Activated CD4-positive, alpha-beta T cell treated with anti-CD3 and anti-CD28 coated beads for 4 hours (primary cell): ENCODE measurements around the gene QRFP.

Experiments used
- DNase-seq, 2 donors: peaks; one replicate each; pipeline ENCODE4 v3.0.0-alpha.2; 2020

The QRFP gene

GRCh38 chr9:130933114-130934046, 36.8 kb upstream of the QRFP start:
- DNase-seq = no peak

- no peak for DNase-seq
These were observed 35.9 kb upstream of the QRFP start for GRCh38 chr9:130932255-130933079.

GRCh38 chr9:130931508-130932254, 35.1 kb upstream of the QRFP start:
- no peak for DNase-seq

GRCh38 chr9:130930804-130931349, 34.3 kb upstream of the QRFP start:
- no peak for DNase-seq

DNA sequence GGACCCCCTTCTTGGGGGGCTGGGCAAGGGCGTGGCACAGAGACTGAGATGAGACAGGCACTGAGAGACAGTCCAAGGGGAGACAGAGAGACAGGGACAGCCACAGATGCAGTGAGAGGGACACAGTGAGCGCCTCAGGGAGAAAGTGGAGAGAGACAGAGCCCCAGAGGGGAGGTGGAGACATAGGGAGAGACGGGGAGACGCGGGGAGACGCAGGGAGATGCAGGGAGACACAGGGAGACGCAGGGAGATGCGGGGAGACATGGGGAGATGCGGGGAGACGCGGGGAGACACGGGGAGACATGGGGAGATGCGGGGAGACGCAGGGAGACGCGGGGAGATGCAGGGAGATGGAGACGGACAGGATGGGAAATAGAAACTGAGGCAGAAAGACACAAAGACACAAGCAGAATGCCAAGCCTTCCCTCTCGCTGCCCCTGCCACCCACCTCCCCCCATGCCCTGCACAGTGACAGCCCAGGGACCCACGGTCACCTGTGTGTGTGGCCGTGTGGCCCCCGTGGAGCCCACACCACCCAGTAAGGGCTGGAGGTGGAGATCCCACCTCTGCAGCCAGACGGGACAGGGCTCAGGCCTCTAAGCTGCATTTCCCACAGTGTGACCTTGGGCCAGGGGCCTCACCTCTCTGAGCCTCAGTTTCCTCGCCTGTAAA, 33.7 kb upstream of the QRFP start:
- DNase-seq = no peak

DNA sequence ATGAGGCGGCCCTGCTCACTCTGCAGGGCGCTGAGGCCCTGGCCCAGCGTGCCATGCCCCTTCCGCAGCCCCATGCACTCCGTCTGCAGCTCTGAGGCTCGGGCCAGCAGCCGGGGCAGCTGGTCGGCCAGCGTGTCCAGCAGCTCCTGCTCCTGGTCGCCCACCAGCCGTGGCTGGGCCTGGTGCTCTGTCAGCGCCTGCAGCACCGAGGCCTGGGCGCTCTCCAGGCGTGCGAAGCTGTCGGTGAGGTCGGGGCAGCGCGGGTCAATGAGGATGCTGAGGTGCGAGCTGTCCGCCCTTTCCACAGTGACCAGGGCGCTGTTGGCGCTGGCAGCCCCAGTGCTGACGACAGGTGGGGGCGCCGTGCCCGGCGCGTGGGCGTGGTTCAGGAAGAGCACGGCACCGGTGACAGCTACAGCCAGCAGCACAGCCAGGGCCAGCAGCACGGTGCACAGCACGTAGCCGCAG, 33.0 kb upstream of the QRFP start:
- DNase-seq = no peak

- DNase-seq = no peak
These were observed 31.6 kb upstream of the QRFP start for GRCh38 chr9:130927995-130928900.

GRCh38 chr9:130927338-130927737, 30.7 kb upstream of the QRFP start:
- no peak for DNase-seq

- no peak for DNase-seq
These were observed 28.6 kb upstream of the QRFP start for GRCh38 chr9:130925050-130925678.

- DNase-seq = no peak
These were observed 27.8 kb upstream of the QRFP start for GRCh38 chr9:130924448-130924788.

DNA sequence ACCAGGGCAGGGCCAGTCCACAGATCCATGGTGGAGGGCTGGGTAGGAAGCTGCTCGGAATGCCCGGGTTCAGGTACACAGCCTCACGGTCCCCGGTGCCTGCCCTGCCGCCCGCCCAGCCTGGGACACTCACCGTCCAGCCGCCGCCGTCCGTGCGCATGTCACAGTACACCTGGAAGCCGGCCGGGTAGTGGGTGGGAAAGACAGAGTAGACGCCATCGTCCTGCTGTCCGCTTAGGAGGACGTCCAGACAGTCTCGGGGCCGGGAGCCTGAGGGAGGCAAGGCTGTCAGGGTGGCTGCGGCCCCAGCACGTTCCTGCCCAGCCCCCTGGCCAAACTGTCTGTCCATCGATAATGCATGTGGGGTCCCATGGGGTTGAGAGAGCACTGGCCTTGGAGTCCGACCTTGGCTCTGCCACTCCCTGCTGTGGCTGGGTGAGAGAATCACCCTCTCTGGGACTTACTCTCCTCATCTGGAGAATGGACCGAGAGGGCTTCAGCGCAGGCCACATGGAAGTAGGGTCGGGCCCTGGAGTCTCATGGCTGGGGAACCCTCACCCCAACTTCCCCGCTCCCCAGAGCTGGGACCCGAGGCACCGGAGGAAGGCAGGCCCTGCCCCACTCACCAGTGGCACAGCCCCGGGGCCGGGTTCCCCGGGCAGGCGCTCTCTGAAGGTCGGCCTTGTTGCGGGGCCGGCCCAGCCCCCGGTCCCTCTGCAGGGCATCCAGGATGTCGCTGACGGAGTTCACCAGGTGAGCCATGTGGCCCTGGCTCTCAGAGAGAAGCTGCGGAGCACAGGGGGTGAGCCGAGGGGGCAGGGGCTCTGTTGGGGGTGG, 27.2 kb upstream of the QRFP start:
- DNase-seq = no peak

DNA sequence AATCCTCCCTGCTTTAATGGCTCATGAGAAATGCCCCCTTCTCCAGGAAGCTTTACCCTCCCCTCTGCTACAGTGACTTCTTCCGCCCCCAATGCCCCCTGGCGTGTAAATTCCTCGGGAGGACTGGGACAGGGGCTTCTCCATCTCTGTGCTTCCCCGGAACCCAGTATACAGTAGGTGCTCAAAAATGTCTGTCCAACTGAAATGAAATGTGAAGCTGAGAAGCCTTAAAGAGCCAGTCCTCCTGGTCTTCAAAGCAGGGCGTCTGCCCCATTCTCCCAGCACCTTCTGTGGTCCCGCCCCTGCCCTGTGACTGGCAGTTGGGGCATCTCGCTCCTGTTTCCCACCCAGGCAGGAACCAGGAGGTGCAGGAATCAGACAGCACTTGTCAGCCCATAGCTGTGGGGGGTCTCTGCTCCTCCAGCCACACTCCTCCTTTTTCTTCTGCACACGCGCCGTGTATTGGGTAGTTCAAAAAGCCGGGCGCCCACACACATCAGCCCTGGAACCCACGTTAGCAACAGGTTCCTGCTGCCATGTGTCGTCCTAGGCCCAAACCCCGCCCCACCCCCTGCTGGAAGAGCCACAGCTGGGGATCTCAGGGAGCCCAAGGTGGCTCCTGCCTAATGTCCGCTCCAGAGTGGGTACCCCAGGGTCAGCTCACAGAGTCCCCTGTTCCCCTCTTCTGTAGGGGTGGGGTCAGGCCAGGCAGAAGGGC, 26.4 kb upstream of the QRFP start:
- DNase-seq = no peak

DNA sequence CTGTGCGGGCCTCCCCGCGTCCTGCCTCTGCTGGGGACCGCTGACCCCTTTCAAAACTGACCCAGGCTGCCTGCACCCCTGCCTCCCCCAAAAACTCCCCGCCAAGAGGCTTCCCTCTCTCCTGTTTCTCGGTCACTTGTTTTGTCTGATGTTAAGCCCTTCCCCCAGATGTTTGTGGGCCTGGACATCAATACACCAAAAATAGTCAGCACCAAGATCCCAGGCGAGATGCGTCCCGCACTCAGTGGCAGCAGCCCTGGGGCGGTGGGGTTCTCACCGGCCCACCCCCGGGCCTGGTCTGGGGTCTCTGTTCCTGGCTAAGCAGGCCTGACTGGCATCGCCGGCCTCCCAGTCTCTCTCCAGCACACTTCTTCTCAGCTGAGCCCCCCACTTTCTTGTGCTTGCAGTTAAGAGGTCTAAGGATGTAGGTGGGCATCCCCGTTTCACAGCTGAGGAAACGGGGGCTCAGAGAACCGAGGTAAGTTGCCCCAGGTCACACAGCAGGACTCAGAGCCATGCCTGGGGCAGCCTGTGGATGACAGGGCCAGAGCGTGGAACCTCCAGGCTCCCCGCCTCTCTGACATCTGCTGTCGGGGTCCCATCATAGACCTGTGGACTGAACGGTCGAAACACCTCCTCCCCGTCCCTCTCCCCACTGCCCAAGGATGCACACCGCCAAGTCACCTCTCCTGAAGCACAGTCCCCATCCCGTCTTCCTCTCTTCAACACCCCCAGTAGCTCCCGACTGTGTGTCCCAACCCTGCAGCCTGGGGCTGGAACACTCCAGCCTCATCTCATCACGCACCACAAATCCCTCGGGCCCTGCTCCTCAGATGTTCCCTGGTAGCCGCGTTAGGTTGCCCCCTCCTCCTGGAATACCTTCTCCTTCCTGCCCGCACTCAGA, 25.6 kb upstream of the QRFP start:
- DNase-seq = no peak

DNA sequence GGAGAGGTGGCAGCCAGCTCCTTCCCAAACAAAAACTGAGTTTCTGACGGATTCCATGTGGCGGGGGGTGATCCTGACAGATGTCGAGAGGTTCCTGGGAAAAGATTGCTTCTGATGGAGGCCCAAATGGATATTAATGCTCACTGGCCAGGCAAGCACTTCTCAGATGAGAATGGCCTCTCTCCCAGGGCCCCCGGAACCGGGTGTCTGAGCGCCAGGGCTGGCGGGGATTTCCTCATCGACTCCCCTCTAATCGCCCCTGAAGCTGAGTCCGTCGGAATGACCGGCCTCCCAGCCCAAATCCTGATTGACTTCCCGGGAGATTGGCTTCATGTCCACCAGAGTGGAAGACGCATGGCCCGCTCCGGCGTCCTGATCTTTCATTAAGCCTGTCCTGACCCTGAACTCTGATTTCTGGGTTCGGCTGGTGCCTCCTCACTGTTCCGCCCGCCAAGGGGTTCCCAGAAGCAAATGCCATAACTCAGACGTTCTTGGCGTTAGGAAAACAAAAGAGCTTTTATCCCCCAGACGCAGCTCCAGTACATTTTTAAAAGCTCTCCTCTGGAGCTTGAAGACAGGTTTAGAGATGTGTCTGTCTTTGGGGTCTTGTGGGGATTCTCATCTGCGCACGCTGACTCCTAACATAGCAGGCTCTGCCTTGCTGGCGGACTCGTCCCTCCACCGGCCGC, 24.8 kb upstream of the QRFP start:
- DNase-seq = no peak

DNA sequence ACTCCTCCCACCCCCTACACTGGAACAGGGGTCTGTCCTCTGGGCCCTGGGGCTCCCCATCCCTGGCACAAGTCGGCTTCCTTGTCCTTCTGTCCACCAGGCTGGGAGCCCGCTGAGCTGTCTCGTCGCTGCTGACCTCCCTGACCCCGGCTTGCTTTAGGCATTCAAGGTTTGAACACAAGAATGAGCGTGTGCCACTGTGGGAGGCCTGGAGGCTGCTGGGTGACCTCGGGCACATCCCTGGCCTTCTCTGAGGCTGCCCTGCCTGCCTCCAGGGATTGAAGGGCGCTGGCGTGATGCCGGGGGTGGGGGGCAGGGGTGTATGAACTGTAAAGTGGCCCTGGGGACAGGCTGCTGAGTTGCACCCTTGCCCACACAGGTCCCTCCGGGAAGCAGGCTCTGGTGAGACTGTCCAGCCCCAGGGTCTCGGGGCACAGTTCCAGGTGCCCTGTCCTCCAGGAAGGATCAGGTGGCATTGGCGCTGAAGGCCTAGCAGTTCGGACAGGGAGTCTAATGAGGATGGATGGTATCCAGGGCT, 24.2 kb upstream of the QRFP start:
- no peak for DNase-seq

GRCh38 chr9:130920233-130920632, 23.6 kb upstream of the QRFP start:
- DNase-seq = no peak

- DNase-seq = no peak
These were observed 23.0 kb upstream of the QRFP start for GRCh38 chr9:130919559-130920145.
